Tibial nerve (tissue), 4 donors: ENCODE results near the gene SNPH. TPM values are rescaled to one million over a fixed set of nuclear protein-coding genes. Genes with fewer than 3 reads are reported as not detected.

Source experiments
- DNase-seq, 2 donors: peaks; one replicate each; pipeline ENCODE4 v3.0.0-alpha.2; 2019; ENCODE audit warnings: low spot score in 2 of 2
- H3K27ac ChIP-seq, 4 donors: fragments of 200-600 bp; sonication (generic) in 3 of 4; one replicate each; pipeline ENCODE4 v1.5.1; 2017 to 2019; ENCODE audit warnings: mild to moderate bottlenecking in 1 of 4
- H3K27me3 ChIP-seq, 2 donors: fragments of 200-600 bp; sonication (generic) in 1 of 2; one replicate each; pipeline versions ENCODE4 v1.5.1 to v1.6.0; 2017 to 2019
- H3K36me3 ChIP-seq, 3 donors: fragments of 200-600 bp; sonication (generic); one replicate each; pipeline ENCODE4 v1.5.1; 2018 to 2019
- H3K4me1 ChIP-seq, 4 donors: fragments of 200-600 bp; sonication (generic) in 3 of 4; one replicate each; pipeline ENCODE4 v1.5.1; 2017 to 2019
- H3K4me3 ChIP-seq, 4 donors: fragments of 200-600 bp; sonication (generic) in 3 of 4; one replicate each; pipeline ENCODE4 v1.5.1; 2017 to 2019; ENCODE audit warnings: mild to moderate bottlenecking in 1 of 4, moderate library complexity in 1 of 4
- H3K9me3 ChIP-seq, 4 donors: fragments of 200-600 bp; sonication (generic) in 3 of 4; one replicate each; pipeline ENCODE4 v1.5.1; 2017 to 2019
- EP300 ChIP-seq, 2 donors: sonication (generic); formaldehyde crosslinking; IDR thresholded peaks; one replicate each; pipeline ENCODE4 v1.6.1; 2017; ENCODE audit warnings: antibody characterized with exemption in 2 of 2, mild to moderate bottlenecking in 1 of 2
- POLR2A ChIP-seq, 2 donors: fragments of 450-650 bp; IDR thresholded peaks; one replicate each; pipeline ENCODE4 v1.6.1; 2017; ENCODE audit warnings: antibody characterized with exemption in 2 of 2, mild to moderate bottlenecking in 2 of 2, moderate library complexity in 2 of 2
- WGBS, 2 donors: methylation state at CpG; one replicate each; pipeline ENCODE4 v1.1.5; 2018; 5-methylcytosine and 5-hydroxymethylcytosine counted together
- total RNA-seq, 4 donors: library from RNA; depleted of rRNA; stranded (reverse); fragments of >200 nt; gene quantifications; one replicate each; pipeline ENCODE4 v1.1.0, GENCODE V29; 2016
- TF ChIP-seq, protein P1 (sequence below), 5 experiments: fragments of 200-600 bp in 3 of 5; fragments of 450-650 bp in 2 of 5; sonication (generic) in 3 of 5; IDR thresholded peaks; one replicate each; pipeline ENCODE4 v1.5.1; 2016 to 2019; ENCODE audit warnings: antibody characterized with exemption in 5 of 5, mild to moderate bottlenecking in 3 of 5, moderate library complexity in 2 of 5

Gene SNPH
- total RNA-seq, 4 donors from 2014 or later: 4.5 to 7.4 (median 6.9) TPM

DNA sequence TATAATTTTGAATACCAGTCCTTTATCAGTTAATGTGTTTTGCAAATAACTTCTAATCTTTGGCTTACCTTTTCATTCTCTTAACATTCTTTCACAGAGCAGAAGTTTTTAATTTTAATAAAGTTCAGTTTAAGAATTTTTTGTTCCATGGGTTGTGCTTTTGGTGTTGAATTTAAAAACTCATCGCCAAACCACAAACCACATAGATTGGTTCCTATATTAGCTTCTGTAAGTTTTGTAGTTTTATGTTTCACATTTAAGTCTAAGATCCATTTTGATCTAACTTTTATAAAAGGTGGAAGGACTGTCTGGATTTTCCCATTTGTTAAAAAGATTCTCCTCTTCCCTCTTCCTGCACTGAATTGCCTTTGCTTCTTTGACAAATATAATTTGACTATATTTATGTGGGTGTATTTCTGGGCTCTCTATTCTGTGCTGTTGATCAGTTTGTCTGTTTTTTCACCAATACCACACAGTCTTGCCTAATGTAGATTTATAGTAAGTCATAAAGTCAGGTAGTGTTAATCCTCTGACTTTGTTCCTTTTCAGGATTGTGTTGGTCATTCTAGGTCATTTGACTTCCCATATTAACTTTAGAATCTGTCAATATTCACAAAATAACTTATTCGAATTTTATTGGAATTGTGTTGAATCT lies 80.3 kb downstream of the SNPH start:
- 86 to 90% methylated on average over 2 of the region's 2 CpGs for WGBS, 2 donors
- Histone ChIP-seq H3K36me3 (peaks cover 0 to 14% (median 0%) of the 10 kb centered on the region in 3 donors), H3K27me3 (no peaks in the 10 kb centered on the region), H3K9me3 (peaks cover 0 to 29% (median 7%) of the 10 kb centered on the region in 4 donors), H3K4me3 (no peak overlapping the region), H3K4me1 (no peaks in the 10 kb centered on the region), H3K27ac (no peak overlapping the region)
- DNase-seq: no peak
- TF ChIP-seq, protein P1, sequence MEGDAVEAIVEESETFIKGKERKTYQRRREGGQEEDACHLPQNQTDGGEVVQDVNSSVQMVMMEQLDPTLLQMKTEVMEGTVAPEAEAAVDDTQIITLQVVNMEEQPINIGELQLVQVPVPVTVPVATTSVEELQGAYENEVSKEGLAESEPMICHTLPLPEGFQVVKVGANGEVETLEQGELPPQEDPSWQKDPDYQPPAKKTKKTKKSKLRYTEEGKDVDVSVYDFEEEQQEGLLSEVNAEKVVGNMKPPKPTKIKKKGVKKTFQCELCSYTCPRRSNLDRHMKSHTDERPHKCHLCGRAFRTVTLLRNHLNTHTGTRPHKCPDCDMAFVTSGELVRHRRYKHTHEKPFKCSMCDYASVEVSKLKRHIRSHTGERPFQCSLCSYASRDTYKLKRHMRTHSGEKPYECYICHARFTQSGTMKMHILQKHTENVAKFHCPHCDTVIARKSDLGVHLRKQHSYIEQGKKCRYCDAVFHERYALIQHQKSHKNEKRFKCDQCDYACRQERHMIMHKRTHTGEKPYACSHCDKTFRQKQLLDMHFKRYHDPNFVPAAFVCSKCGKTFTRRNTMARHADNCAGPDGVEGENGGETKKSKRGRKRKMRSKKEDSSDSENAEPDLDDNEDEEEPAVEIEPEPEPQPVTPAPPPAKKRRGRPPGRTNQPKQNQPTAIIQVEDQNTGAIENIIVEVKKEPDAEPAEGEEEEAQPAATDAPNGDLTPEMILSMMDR (IDR thresholded peaks at IDR 0.05): no peak
- no peak for TF ChIP-seq POLR2A (IDR thresholded peaks at IDR 0.05)
- TF ChIP-seq EP300 (IDR thresholded peaks at IDR 0.05): no peak

DNA sequence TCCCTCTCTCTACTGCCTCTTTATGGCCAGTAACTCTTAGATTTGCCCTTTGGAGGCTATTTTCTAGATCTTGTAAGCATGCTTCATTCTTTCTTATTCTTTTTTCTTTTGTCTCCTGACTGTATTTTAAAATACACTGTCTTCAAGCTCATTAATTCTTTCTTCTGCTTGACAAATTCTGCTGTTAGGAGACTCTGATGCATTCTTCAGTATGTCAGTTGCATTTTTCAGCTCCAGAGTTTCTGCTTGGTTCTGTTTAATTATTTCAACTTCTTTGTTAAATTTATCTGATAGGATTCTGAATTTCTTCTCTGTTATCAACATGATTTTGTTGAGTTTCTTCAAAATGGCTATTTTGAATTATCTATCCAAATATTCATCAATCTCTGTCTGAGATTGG lies 87.9 kb downstream of the SNPH start:
- peaks cover 0 to 69% (median 0%) of the 10 kb centered on the region in 3 donors for H3K36me3 ChIP-seq
- H3K4me3 ChIP-seq: no peak overlapping the region
- no peaks in the 10 kb centered on the region for H3K4me1 ChIP-seq
- no peak for DNase-seq
- no peaks in the 10 kb centered on the region for H3K27me3 ChIP-seq
- H3K27ac ChIP-seq: no peak overlapping the region
- TF ChIP-seq, protein P1 (IDR thresholded peaks at IDR 0.05): no peak
- TF ChIP-seq POLR2A (IDR thresholded peaks at IDR 0.05) (no peak), EP300 (IDR thresholded peaks at IDR 0.05) (no peak)
- H3K9me3 ChIP-seq: peaks cover 0 to 10% (median 3%) of the 10 kb centered on the region in 4 donors

DNA sequence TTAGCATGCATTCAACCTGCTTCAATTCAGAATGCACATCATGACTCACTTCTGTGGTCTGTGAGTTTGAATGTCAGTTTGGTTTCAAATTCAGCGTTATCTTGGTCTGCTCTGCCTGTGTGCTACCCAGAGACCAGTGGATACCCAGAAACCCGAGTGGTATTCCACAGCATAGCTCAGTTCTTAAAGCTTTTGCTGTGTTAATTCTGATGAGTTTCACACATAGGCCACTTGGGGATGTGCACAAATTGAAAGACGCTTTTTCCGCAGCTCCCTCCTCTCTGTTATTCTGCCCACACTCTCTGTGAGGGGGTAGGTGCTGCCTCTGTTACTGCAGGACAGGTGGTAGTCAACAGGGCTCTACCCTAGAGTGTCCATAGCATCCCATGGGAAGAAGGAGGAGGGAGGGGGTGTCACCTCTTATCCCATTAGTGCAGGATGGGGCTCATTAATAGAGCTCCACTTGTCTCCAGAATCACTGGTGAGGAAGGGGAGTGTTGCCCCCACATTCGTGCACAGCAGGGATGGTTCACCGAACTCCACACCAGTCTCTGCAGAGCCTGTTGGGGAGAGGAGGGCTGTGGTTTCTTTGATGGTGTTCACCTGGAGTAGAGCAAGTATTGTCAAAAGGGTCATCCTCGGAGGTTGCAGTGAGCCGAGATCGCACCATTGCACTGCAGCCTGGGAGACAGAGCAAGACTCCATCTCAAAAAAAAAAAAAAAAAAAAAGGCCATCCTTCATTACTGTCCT lies 92.0 kb downstream of the SNPH start:
- Histone ChIP-seq H3K27me3 (no peaks in the 10 kb centered on the region), H3K36me3 (peaks cover 0 to 70% (median 2%) of the 10 kb centered on the region in 3 donors), H3K9me3 (no peaks in the 10 kb centered on the region), H3K27ac (no peak overlapping the region), H3K4me1 (no peaks in the 10 kb centered on the region), H3K4me3 (no peak overlapping the region)
- 92 to 93% methylated on average over 9 of the region's 9 CpGs for WGBS, 2 donors
- DNase-seq: no peak
- TF ChIP-seq, protein P1 (IDR thresholded peaks at IDR 0.05): no peak
- TF ChIP-seq EP300 (IDR thresholded peaks at IDR 0.05): no peak
- TF ChIP-seq POLR2A (IDR thresholded peaks at IDR 0.05): no peak

Other genes starting within 250 kb of the SNPH start
- 100 to 1,000 TPM in 2 of 4 donors, 10 to 100 TPM in 2; 70.2 to 140 (median 112) TPM for gene PSMF1, start 147.7 kb upstream of the SNPH start, total RNA-seq
- gene TMEM74B, start 81.3 kb upstream of the SNPH start, total RNA-seq: 10 to 100 TPM in 1 of 4 donors, 1 to 10 TPM in 2, under 1 TPM in 1; 0.44 to 12.4 (median 1.8) TPM
- gene C20orf202, start 62.8 kb upstream of the SNPH start, total RNA-seq: under 1 TPM in 1 of 4 donors, not detected in 3; 0.59 TPM
- gene RAD21L1, start 40.2 kb upstream of the SNPH start, total RNA-seq: under 1 TPM in 1 of 4 donors, not detected in 3; 0.39 TPM
- gene SDCBP2, start 62.8 kb downstream of the SNPH start, total RNA-seq: 1 to 10 TPM; 1.9 to 4.2 (median 2.9) TPM
- 100 to 1,000 TPM in 3 of 4 donors, 10 to 100 TPM in 1; 92.2 to 172 (median 130) TPM for gene FKBP1A, start 126.8 kb downstream of the SNPH start, total RNA-seq
- gene NSFL1C, start 200.6 kb downstream of the SNPH start, total RNA-seq: 10 to 100 TPM; 31.0 to 71.4 (median 49.9) TPM
- gene SIRPB2, start 225.1 kb downstream of the SNPH start, total RNA-seq: 10 to 100 TPM in 2 of 4 donors, 1 to 10 TPM in 2; 3.9 to 28.5 (median 10.5) TPM